ENCODE data around the gene PPM1E. TPM values are rescaled to one million over a fixed set of nuclear protein-coding genes. Genes with fewer than 3 reads are reported as not detected.

Gene PPM1E
- total RNA-seq, 1 experiment from 2014 or later = 7.1 TPM

- Histone ChIP-seq H2BK20ac (ENCODE audit: low read depth, low read length, poor library complexity, severe bottlenecking) (no peak overlapping the region), H3K9ac (ENCODE audit: extremely low read depth, insufficient read length, low read length) (no peak overlapping the region), H3K14ac (ENCODE audit: insufficient read depth, low read length) (no peak overlapping the region), H3K27ac (ENCODE audit: insufficient read length, low read depth, low read length) (no peak overlapping the region), H3K79me2 (ENCODE audit: insufficient read depth, low read length) (no peaks in the 10 kb centered on the region), H2BK15ac (ENCODE audit: low read depth, low read length) (no peak overlapping the region), H3K9me3 (ENCODE audit: control insufficient read depth, low read depth, low read length) (no peaks in the 10 kb centered on the region), H2AK5ac (ENCODE audit: insufficient read length, low read length) (no peak overlapping the region), H3K4ac (ENCODE audit: low read depth, low read length) (no peak overlapping the region), H3K23ac (ENCODE audit: insufficient read length, low read depth, low read length) (no peak overlapping the region), H3K23me2 (ENCODE audit: insufficient read length, low read depth, low read length, poor library complexity, severe bottlenecking) (no peaks in the 10 kb centered on the region), H2BK12ac (ENCODE audit: insufficient read length, low read depth, low read length) (no peak overlapping the region), H3K18ac (ENCODE audit: insufficient read length, low read depth, low read length) (no peak overlapping the region), H3K4me1 (ENCODE audit: insufficient read depth, low read length) (no peaks in the 10 kb centered on the region), H2BK5ac (ENCODE audit: insufficient read length, low read length) (no peak overlapping the region), H4K8ac (replicated peaks; ENCODE audit: insufficient read length, low read depth, low read length) (no peak overlapping the region), H2AFZ (ENCODE audit: low read length) (no peak overlapping the region), H3K4me2 (ENCODE audit: insufficient read depth, insufficient read length, low read length) (no peak overlapping the region), H3T11ph (ENCODE audit: low read length) (no peak overlapping the region), H4K20me1 (ENCODE audit: control insufficient read depth, insufficient read depth, insufficient read length) (no peaks in the 10 kb centered on the region), H3K56ac (ENCODE audit: insufficient read length, low read depth, low read length) (no peak overlapping the region), H4K91ac (ENCODE audit: insufficient read length, low read depth, low read length) (no peak overlapping the region), H3K79me1 (ENCODE audit: insufficient read depth, low read depth, low read length, poor library complexity, severe bottlenecking) (no peaks in the 10 kb centered on the region), H4K5ac (ENCODE audit: insufficient read length, low read depth, low read length) (no peak overlapping the region), H2BK120ac (ENCODE audit: low read depth, low read length, poor library complexity, severe bottlenecking) (no peak overlapping the region), H3K27me3 (ENCODE audit: insufficient read depth, low read length) (no peaks in the 10 kb centered on the region)
- Mint-ChIP-seq H3K9me3 (no peaks in the 10 kb centered on the region), H3K27me3 (ENCODE audit: low read depth) (no peaks in the 10 kb centered on the region), H3K4me3 (no peak overlapping the region), H3K36me3 (ENCODE audit: insufficient read depth in 1 of 3, low read depth in 3 of 3) (no peaks in the 10 kb centered on the region), H3K4me1 (no peaks in the 10 kb centered on the region), H3K27ac (no peak overlapping the region)
- no CpG with 5 or more reads among the region's 3 CpGs for WGBS (ENCODE audit: extremely low coverage, insufficient read length, low lambda C conversion rate)
- no peak for TF ChIP-seq CTCF (conservative IDR thresholded peaks at IDR 0.05)
- no peak for DNase-seq
Observed at GRCh38 chr17:58811290-58811689, 55.6 kb downstream of the PPM1E start.

Data from H9 (cell line).